Epithelial cell of esophagus (primary cell): ENCODE measurements around the gene RBM12.
A peak's percentile ranks its signal among the peaks of the same experiment; 100 is the strongest.

Source experiments
- DNase-seq: peaks from one replicate; pipeline ENCODE4 v3.0.0; 2010; ENCODE audit warnings: low read depth
- H3K4me3 ChIP-seq: 2 replicates; pipeline ENCODE4 v1.5.1; 2011; ENCODE audit warnings: mild to moderate bottlenecking, low read length, control low read depth
- CTCF ChIP-seq: IDR thresholded peaks from 2 replicates; pipeline ENCODE4 v1.5.1; 2011; ENCODE audit warnings: low read depth, mild to moderate bottlenecking, low read length, control low read depth, inconsistent platforms; ENCODE audit not compliant: insufficient read depth; ENCODE audit errors: missing control alignments

RBM12 gene

GRCh38 chr20:35700625-35701148, 36.0 kb upstream of the RBM12 start:
- peak; percentile 15 for DNase-seq
- peak overlapping the region; percentile 93 for H3K4me3 ChIP-seq
- TF ChIP-seq CTCF = no peak

GRCh38 chr20:35699957-35700624, 35.4 kb upstream of the RBM12 start:
- no peak for TF ChIP-seq CTCF
- no peak for DNase-seq
- peak overlapping the region; percentile 93 for H3K4me3 ChIP-seq

- peak; percentile 88 for DNase-seq
- peak; percentile 11 for TF ChIP-seq CTCF
- H3K4me3 ChIP-seq = peak within 1 kb of the TSS; percentile 93
Observed at GRCh38 chr20:35699127-35699956, 34.6 kb upstream of the RBM12 start, which contains the start of the genes NFS1 and ROMO1. Gene NFS1 (minus strand): TSS chr20:35699352. CDS start chr20:35699288, 64 bp downstream. Gene ROMO1 (plus strand): TSS chr20:35699405. CDS start chr20:35699633, 228 bp downstream.

GRCh38 chr20:35698298-35699126, 33.8 kb upstream of the RBM12 start:
- peak; percentile 21 for DNase-seq
- no peak for TF ChIP-seq CTCF
- peak overlapping the region; percentile 93 for H3K4me3 ChIP-seq

- TF ChIP-seq CTCF = no peak
- no peak for DNase-seq
- H3K4me3 ChIP-seq = peak overlapping the region; percentile 93
Observed at GRCh38 chr20:35697696-35698297, 33.1 kb upstream of the RBM12 start.

- no peak overlapping the region for H3K4me3 ChIP-seq
- DNase-seq = no peak
- no peak for TF ChIP-seq CTCF
Observed at GRCh38 chr20:35695978-35696377, 31.3 kb upstream of the RBM12 start.
